Right atrium auricular region (tissue), 2 donors: Measurements from ENCODE around the gene SLC39A5. TPM values are rescaled to one million over a fixed set of nuclear protein-coding genes. Genes with fewer than 3 reads are reported as not detected.

Experiments used
- DNase-seq: peaks from one replicate; pipeline ENCODE4 v3.0.0-alpha.2; 2019; ENCODE audit warnings: low spot score
- H3K27ac ChIP-seq, 2 donors: fragments of 200-600 bp; sonication (generic); 1 replicate in 1 of 2; 2 replicates in 1 of 2; pipeline ENCODE4 v1.5.1; 2016 to 2019
- H3K27me3 ChIP-seq, 2 donors: fragments of 200-600 bp; sonication (generic); one replicate each; pipeline versions ENCODE4 v1.5.1 to v1.6.0; 2017 to 2019
- H3K36me3 ChIP-seq: fragments of 200-600 bp; sonication (generic); one replicate; pipeline ENCODE4 v1.5.1; 2016
- H3K4me1 ChIP-seq, 2 donors: fragments of 200-600 bp; sonication (generic); one replicate each; pipeline versions ENCODE4 v1.5.1 to v1.6.0; 2017 to 2019
- H3K4me3 ChIP-seq, 2 donors: fragments of 200-600 bp; sonication (generic); 1 replicate in 1 of 2; 2 replicates in 1 of 2; pipeline ENCODE4 v1.5.1; 2017 to 2019; ENCODE audit warnings: mild to moderate bottlenecking in 1 of 2, moderate library complexity in 1 of 2
- H3K9me3 ChIP-seq, 2 donors: fragments of 200-600 bp; sonication (generic); one replicate each; pipeline ENCODE4 v1.5.1; 2019
- CTCF ChIP-seq, 2 donors: fragments of 200-600 bp; sonication (generic); IDR thresholded peaks; one replicate each; pipeline ENCODE4 v1.5.1; 2019; ENCODE audit warnings: antibody characterized with exemption in 2 of 2
- total RNA-seq, 2 donors: library from RNA; depleted of rRNA; stranded (reverse); fragments of >200 nt; gene quantifications; one replicate each; pipeline ENCODE4 v1.1.0, GENCODE V29; 2016

Gene SLC39A5
- total RNA-seq, 2 donors from 2014 or later, result not detected

- Histone ChIP-seq H3K27me3 (no peaks in the 10 kb centered on the region), H3K4me3 (no peak overlapping the region), H3K9me3 (no peaks in the 10 kb centered on the region), H3K36me3 (peaks cover 86% of the 10 kb centered on the region), H3K27ac (no peak overlapping the region), H3K4me1 (peaks cover 0 to 9% of the 10 kb centered on the region in 2 donors)
- no peak for TF ChIP-seq CTCF (IDR thresholded peaks at IDR 0.05)
- DNase-seq, result no peak
Observed at GRCh38 chr12:56242986-56243385, 13.1 kb downstream of the SLC39A5 start.

- no peak overlapping the region for H3K27ac ChIP-seq
- no peak for TF ChIP-seq CTCF (IDR thresholded peaks at IDR 0.05)
Observed at GRCh38 chr12:56243731-56244181, 13.9 kb downstream of the SLC39A5 start.

GRCh38 chr12:56244494-56244893, 14.6 kb downstream of the SLC39A5 start:
- TF ChIP-seq CTCF (IDR thresholded peaks at IDR 0.05), result no peak
- Histone ChIP-seq H3K4me1 (peaks cover 0 to 9% of the 10 kb centered on the region in 2 donors), H3K4me3 (no peak overlapping the region), H3K27me3 (no peaks in the 10 kb centered on the region), H3K27ac (no peak overlapping the region), H3K9me3 (no peaks in the 10 kb centered on the region), H3K36me3 (peaks cover 99% of the 10 kb centered on the region)
- DNase-seq, result no peak

More at GRCh38 chr12:56243731-56244181, 13.9 kb downstream of the SLC39A5 start:
- Histone ChIP-seq H3K9me3 (no peaks in the 10 kb centered on the region), H3K36me3 (peaks cover 94% of the 10 kb centered on the region), H3K27me3 (no peaks in the 10 kb centered on the region), H3K4me1 (peaks cover 0 to 9% of the 10 kb centered on the region in 2 donors), H3K4me3 (no peak overlapping the region)
- no peak for DNase-seq

- peaks cover 0 to 9% of the 10 kb centered on the region in 2 donors for H3K4me1 ChIP-seq
- H3K27ac ChIP-seq, result no peak overlapping the region
- no peaks in the 10 kb centered on the region for H3K27me3 ChIP-seq
- no peaks in the 10 kb centered on the region for H3K9me3 ChIP-seq
- no peak for DNase-seq
- TF ChIP-seq CTCF (IDR thresholded peaks at IDR 0.05), result no peak
- no peak overlapping the region for H3K4me3 ChIP-seq
- peaks cover 99% of the 10 kb centered on the region for H3K36me3 ChIP-seq
Observed at GRCh38 chr12:56247923-56248322, 18.1 kb downstream of the SLC39A5 start.

GRCh38 chr12:56248711-56249110, 18.9 kb downstream of the SLC39A5 start:
- Histone ChIP-seq H3K27ac (no peak overlapping the region), H3K36me3 (peaks cover 99% of the 10 kb centered on the region), H3K27me3 (no peaks in the 10 kb centered on the region), H3K9me3 (no peaks in the 10 kb centered on the region), H3K4me3 (no peak overlapping the region), H3K4me1 (peaks cover 0 to 8% of the 10 kb centered on the region in 2 donors)
- TF ChIP-seq CTCF (IDR thresholded peaks at IDR 0.05), result no peak
- no peak for DNase-seq

GRCh38 chr12:56252649-56253048, 22.8 kb downstream of the SLC39A5 start:
- H3K4me1 ChIP-seq, result peaks cover 0 to 17% of the 10 kb centered on the region in 2 donors
- peaks cover 92% of the 10 kb centered on the region for H3K36me3 ChIP-seq
- no peak for TF ChIP-seq CTCF (IDR thresholded peaks at IDR 0.05)
- H3K27me3 ChIP-seq, result no peaks in the 10 kb centered on the region
- DNase-seq, result no peak
- H3K27ac ChIP-seq, result no peak overlapping the region
- H3K4me3 ChIP-seq, result no peak overlapping the region
- no peaks in the 10 kb centered on the region for H3K9me3 ChIP-seq
